Measurements from ENCODE around the gene HAPLN2.

Gene HAPLN2

DNA sequence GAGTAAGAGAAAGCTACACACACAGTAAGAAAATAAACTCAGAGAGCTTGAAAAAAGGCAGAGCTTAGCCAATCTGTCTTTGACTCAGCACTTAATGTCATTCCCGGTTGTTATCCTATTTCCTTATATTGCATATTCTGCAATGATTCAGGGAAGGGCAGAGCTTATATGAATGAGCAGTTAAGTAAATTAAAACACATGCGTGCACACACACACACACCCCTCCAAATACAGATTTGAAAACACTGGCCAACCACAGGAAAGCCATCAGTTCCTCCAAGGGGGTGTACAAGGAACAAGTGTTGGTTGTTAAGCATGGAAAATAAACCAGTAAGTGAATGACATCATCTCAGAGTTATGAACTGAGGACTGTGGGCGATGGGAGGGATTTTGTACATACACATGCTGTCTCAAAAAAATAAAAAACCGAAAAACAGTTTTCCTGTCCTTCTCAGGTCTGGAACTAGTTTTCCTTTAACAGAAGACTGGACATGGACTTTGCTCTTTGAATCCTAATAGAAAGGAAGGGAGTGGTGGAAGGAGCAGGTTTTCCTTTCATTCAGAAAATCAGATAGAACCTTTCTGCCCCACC is 47.9 kb upstream of the HAPLN2 start (continued):
- TF ChIP-seq GLI2 (tag by site-specific recombination; IDR thresholded peaks at IDR 0.05; ENCODE audit: borderline replicate concordance, low read depth): no peak
- TF ChIP-seq, protein P1, sequence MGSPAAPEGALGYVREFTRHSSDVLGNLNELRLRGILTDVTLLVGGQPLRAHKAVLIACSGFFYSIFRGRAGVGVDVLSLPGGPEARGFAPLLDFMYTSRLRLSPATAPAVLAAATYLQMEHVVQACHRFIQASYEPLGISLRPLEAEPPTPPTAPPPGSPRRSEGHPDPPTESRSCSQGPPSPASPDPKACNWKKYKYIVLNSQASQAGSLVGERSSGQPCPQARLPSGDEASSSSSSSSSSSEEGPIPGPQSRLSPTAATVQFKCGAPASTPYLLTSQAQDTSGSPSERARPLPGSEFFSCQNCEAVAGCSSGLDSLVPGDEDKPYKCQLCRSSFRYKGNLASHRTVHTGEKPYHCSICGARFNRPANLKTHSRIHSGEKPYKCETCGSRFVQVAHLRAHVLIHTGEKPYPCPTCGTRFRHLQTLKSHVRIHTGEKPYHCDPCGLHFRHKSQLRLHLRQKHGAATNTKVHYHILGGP (tag by site-specific recombination; IDR thresholded peaks at IDR 0.05): no peak
- no peak for TF ChIP-seq ZNF473 (tag by site-specific recombination; IDR thresholded peaks at IDR 0.05)
- no peak for TF ChIP-seq ZNF548 (tag by site-specific recombination; IDR thresholded peaks at IDR 0.05)
- no peak for TF ChIP-seq ZSCAN16 (tag by site-specific recombination; IDR thresholded peaks at IDR 0.05)
- no peak; the same call in 1 of the 2 replicates for TF ChIP-seq ZNF391 (tag by site-specific recombination; IDR thresholded peaks at IDR 0.05; ENCODE audit: borderline replicate concordance, low read depth)
- TF ChIP-seq ELK4 (IDR thresholded peaks at IDR 0.05; ENCODE audit: borderline replicate concordance, low read depth, low read length): no peak
- TF ChIP-seq, protein P2, sequence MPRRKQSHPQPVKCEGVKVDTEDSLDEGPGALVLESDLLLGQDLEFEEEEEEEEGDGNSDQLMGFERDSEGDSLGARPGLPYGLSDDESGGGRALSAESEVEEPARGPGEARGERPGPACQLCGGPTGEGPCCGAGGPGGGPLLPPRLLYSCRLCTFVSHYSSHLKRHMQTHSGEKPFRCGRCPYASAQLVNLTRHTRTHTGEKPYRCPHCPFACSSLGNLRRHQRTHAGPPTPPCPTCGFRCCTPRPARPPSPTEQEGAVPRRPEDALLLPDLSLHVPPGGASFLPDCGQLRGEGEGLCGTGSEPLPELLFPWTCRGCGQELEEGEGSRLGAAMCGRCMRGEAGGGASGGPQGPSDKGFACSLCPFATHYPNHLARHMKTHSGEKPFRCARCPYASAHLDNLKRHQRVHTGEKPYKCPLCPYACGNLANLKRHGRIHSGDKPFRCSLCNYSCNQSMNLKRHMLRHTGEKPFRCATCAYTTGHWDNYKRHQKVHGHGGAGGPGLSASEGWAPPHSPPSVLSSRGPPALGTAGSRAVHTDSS (tag by site-specific recombination; IDR thresholded peaks at IDR 0.05): no peak
- no peak for TF ChIP-seq ZNF785 (tag by site-specific recombination; IDR thresholded peaks at IDR 0.05)
- no peak for TF ChIP-seq ZNF596 (tag by site-specific recombination; IDR thresholded peaks at IDR 0.05)
- TF ChIP-seq, protein P3, sequence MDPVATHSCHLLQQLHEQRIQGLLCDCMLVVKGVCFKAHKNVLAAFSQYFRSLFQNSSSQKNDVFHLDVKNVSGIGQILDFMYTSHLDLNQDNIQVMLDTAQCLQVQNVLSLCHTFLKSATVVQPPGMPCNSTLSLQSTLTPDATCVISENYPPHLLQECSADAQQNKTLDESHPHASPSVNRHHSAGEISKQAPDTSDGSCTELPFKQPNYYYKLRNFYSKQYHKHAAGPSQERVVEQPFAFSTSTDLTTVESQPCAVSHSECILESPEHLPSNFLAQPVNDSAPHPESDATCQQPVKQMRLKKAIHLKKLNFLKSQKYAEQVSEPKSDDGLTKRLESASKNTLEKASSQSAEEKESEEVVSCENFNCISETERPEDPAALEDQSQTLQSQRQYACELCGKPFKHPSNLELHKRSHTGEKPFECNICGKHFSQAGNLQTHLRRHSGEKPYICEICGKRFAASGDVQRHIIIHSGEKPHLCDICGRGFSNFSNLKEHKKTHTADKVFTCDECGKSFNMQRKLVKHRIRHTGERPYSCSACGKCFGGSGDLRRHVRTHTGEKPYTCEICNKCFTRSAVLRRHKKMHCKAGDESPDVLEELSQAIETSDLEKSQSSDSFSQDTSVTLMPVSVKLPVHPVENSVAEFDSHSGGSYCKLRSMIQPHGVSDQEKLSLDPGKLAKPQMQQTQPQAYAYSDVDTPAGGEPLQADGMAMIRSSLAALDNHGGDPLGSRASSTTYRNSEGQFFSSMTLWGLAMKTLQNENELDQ (tag by site-specific recombination; IDR thresholded peaks at IDR 0.05; ENCODE audit: low read depth): no peak
- TF ChIP-seq, protein P4, sequence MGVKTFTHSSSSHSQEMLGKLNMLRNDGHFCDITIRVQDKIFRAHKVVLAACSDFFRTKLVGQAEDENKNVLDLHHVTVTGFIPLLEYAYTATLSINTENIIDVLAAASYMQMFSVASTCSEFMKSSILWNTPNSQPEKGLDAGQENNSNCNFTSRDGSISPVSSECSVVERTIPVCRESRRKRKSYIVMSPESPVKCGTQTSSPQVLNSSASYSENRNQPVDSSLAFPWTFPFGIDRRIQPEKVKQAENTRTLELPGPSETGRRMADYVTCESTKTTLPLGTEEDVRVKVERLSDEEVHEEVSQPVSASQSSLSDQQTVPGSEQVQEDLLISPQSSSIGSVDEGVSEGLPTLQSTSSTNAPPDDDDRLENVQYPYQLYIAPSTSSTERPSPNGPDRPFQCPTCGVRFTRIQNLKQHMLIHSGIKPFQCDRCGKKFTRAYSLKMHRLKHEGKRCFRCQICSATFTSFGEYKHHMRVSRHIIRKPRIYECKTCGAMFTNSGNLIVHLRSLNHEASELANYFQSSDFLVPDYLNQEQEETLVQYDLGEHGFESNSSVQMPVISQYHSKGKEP (tag by site-specific recombination; IDR thresholded peaks at IDR 0.05): no peak
- TF ChIP-seq ZNF560 (tag by site-specific recombination; IDR thresholded peaks at IDR 0.05; ENCODE audit: borderline replicate concordance): no peak
- TF ChIP-seq ZNF133 (tag by site-specific recombination; IDR thresholded peaks at IDR 0.05): no peak
- TF ChIP-seq HOXC10 (CRISPR knock-in tag; IDR thresholded peaks at IDR 0.05): no peak
- no peak for TF ChIP-seq ZNF830 (tag by site-specific recombination; IDR thresholded peaks at IDR 0.05; ENCODE audit: low read depth)
- TF ChIP-seq ZNF335 (tag by site-specific recombination; conservative IDR thresholded peaks at IDR 0.05): no peak
- 0 out of 2 replicates have a peak, but pooled peaks have one; percentile 36 for TF ChIP-seq ZNF660 (tag by site-specific recombination; IDR thresholded peaks at IDR 0.05)
- no peak for TF ChIP-seq ZNF518A (tag by site-specific recombination; conservative IDR thresholded peaks at IDR 0.05; ENCODE audit: low read depth)
- TF ChIP-seq ZFP3 (tag by site-specific recombination; IDR thresholded peaks at IDR 0.05; ENCODE audit: low read depth): no peak
- no peak for TF ChIP-seq ZNF214 (tag by site-specific recombination; IDR thresholded peaks at IDR 0.05; ENCODE audit: borderline replicate concordance)
- TF ChIP-seq, protein P5, sequence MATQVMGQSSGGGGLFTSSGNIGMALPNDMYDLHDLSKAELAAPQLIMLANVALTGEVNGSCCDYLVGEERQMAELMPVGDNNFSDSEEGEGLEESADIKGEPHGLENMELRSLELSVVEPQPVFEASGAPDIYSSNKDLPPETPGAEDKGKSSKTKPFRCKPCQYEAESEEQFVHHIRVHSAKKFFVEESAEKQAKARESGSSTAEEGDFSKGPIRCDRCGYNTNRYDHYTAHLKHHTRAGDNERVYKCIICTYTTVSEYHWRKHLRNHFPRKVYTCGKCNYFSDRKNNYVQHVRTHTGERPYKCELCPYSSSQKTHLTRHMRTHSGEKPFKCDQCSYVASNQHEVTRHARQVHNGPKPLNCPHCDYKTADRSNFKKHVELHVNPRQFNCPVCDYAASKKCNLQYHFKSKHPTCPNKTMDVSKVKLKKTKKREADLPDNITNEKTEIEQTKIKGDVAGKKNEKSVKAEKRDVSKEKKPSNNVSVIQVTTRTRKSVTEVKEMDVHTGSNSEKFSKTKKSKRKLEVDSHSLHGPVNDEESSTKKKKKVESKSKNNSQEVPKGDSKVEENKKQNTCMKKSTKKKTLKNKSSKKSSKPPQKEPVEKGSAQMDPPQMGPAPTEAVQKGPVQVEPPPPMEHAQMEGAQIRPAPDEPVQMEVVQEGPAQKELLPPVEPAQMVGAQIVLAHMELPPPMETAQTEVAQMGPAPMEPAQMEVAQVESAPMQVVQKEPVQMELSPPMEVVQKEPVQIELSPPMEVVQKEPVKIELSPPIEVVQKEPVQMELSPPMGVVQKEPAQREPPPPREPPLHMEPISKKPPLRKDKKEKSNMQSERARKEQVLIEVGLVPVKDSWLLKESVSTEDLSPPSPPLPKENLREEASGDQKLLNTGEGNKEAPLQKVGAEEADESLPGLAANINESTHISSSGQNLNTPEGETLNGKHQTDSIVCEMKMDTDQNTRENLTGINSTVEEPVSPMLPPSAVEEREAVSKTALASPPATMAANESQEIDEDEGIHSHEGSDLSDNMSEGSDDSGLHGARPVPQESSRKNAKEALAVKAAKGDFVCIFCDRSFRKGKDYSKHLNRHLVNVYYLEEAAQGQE (tag by site-specific recombination; IDR thresholded peaks at IDR 0.05): no peak
- TF ChIP-seq RBAK (tag by site-specific recombination; IDR thresholded peaks at IDR 0.05): no peak
